SH-SY5Y (cell line): ENCODE measurements around the gene IL21.

Experiments
- GATA2 ChIP-seq: IDR thresholded peaks from 2 replicates; pipeline ENCODE4 v1.6.1; 2011; ENCODE audit warnings: mild to moderate bottlenecking, low read depth, low read length
- GATA3 ChIP-seq: IDR thresholded peaks from 2 replicates; pipeline ENCODE4 v1.6.1; 2011; ENCODE audit warnings: low read depth, mild to moderate bottlenecking, low read length, moderate library complexity

IL21 gene

DNA sequence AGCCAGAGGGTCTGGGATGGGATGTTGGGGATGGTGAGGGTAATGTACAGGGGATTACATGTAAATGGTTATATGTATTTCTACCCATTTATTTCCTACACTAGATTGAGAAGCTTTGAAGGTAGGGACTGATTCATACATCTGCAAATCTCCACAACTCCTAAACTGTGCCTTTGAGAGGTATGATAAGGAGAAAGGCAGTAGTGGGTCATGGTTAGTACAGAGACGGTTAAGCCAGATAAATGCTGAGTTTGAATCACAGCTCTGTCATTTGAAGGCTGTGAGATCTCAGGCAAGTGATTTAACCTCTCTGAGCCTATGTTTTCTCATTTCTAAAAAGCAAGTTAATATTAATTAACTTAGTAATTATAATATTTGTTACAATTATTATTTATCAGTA, 29.3 kb upstream of the IL21 start:
- TF ChIP-seq GATA2 (no peak), GATA3 (no peak)

DNA sequence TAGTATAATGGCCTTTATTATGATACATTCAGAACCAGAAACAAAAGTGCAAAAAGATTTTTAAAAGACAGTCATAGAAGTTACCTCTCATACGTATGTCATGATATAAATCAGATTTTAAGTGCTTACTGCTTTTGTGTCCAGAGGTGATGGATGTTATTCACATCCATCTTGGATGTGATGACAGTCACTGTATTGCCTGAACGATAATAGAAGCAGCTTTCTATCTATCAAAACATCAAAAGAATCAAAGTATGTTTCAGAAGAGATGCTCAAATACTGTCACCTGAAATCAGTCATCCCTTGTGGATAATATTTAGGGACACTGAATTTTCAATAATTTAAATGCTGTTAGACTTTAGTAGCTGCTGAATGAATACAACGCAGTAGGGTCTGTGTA, 26.8 kb upstream of the IL21 start:
- TF ChIP-seq GATA2 (no peak), GATA3 (no peak)

DNA sequence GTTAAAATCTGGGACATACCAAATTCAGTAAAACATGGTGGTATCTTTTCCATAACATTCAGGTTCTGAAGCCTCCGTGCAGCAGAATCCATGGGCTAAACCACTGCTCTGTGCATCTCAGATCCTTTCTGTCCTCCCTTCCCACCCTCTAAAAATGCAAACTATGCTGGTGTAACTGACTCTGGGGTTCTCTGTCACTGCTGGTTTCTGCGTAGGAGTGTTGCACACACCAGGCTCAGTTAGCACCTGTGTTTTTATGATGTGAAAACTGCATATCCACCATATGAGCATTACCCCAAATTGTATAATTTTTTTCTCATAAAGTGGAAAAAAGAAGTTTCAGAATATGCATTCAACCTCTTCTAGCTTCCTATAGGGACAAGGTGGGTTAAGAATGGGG, 22.4 kb upstream of the IL21 start:
- no peak for TF ChIP-seq GATA3
- no peak for TF ChIP-seq GATA2

DNA sequence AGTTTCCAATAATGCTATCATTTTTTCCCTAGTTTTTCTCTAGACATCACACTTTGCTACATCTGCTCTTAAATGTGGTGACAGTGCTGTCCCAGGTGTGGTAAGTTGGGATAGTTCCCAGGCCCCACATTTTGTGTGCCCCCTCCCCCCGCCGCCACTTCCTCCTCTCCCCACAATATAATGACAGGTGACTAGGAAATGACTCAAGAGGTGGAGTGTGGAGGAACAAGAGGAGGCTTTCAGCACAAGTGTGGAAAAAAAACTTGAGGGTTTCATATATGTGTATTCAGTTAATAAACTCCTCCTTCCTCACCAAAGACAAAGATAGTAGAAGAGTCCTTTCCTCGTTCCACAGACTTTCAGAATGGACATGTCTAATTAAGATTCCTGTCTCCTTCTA, 18.3 kb upstream of the IL21 start:
- TF ChIP-seq GATA3: no peak

DNA sequence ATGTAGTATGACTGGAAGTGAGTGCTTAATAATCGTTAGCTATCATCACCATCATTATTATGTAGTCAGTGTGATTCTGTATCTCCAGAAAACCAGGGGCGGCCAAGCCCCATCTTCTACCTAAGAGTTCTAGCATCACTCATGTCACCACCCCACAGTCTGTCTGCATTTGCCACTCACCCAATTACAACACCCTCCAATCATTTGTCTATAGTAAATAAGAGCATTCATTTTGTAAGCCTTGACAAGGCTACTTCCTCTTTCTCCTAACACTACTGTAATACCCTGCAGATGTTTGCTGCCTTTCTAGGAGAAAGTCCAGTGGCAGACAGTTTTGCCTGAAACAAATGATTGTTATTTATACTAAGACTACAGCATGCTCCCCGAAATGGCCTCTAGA, 15.8 kb upstream of the IL21 start:
- TF ChIP-seq GATA2: no peak
- no peak for TF ChIP-seq GATA3

DNA sequence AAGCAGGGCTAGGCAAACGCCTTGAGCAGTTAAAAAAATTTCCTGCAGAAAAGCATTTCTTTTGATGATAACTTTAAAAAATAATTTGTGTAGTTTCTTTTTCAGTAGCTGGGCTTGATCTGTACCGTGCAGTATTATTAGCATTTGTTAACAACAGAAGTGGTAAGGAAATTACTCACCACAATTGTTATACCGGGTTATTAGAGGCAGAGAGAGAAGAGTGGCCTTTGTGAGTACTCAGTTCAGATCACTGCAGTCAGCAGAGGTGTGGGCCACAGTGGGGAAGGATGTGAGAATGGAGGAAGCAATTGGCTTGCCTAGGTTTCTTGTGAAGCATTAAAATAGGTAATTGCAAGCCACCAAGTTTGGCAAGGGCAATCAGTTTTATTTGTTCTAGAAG, 14.3 kb upstream of the IL21 start:
- TF ChIP-seq GATA2 (no peak), GATA3 (no peak)

DNA sequence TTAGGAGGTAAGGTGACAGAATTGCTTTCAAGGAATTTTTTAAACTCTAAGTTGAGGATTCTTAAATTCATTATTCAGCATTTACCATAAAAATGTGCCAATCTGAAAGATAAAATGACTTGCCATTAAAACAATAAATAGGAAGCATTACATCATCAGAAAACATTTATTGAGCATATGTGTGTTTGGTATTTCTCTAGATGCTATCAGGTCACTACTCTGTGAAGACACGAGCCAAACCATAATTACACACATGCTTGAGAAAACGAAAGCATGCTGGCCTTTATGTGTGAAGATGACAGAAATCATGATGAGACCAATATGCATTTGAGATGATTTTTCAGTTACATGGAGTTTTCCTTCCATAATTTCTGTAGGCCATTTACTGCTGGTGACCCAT, 12.3 kb upstream of the IL21 start:
- TF ChIP-seq GATA2 (no peak), GATA3 (no peak)

DNA sequence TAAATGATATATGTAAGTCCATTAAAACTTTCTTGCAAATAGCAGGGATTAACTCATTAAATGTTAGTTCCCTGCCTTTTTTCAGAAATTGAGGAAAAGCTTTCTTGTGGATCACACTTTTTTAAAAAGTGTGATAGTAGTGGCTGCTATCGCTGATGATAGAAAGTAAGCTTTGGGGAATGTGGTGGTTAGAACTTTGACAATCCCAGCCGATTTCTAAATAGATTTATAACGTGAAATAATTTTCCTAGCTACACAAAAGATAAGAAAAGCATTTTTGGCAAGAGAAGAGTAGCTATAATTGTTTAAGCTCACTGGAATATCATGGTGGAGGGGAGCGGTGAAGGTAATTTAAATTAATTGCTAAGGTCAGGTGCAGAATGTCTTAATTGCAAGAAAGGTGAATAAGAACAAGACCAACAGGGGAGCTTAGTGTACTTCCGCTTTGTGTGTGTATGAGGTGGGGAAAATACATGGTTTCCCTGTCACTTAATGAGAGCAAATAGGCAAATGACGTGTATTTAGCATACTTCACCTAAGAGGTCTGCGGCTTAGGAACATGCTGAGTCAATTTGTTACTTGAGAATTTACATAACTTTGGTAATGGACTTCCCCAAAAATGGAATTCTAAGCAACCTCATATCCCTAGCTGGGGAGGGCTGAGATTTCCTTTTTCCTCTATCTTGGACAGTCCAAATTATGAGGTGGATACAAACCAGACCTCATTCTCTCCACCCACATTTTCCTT, 11.7 kb upstream of the IL21 start:
- no peak for TF ChIP-seq GATA2

DNA sequence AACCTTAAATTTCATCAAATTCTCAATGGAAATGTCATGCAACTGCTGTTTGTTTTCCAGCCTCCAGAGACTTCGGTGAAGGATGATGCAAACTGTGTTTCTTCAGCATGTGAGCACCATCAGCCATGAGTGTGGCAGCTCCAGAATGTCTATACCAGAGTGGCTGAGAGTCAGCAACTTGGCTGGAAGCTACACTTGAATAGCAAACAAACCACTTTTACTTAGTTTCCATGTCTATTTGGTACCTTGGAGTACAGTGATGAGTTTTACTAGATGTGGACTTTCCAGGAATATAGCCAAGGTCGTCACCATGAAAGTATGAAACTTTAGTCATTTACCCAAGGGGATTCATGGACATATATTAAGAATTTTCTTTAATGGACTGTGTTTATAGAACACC, 4.3 kb upstream of the IL21 start:
- TF ChIP-seq GATA3 (no peak), GATA2 (no peak)

DNA sequence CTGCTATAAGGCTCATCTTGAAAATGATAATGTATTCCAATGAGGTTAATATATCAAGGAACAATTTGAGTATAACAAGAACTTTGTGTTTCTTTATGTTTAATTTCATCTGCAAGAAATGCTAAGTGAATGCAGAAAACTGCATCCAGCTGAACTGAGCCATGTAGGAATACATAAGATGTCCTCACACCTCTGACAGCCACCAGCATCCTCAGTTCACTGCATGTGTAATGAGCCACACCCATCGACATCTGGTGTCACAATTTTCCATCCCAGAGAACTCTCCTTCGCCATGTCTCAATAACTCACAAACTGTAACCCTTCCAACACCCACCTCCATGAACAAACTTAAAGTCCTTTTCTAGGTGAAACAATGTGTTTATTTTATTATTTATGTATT, 3.3 kb upstream of the IL21 start:
- TF ChIP-seq GATA2 (no peak), GATA3 (no peak)

DNA sequence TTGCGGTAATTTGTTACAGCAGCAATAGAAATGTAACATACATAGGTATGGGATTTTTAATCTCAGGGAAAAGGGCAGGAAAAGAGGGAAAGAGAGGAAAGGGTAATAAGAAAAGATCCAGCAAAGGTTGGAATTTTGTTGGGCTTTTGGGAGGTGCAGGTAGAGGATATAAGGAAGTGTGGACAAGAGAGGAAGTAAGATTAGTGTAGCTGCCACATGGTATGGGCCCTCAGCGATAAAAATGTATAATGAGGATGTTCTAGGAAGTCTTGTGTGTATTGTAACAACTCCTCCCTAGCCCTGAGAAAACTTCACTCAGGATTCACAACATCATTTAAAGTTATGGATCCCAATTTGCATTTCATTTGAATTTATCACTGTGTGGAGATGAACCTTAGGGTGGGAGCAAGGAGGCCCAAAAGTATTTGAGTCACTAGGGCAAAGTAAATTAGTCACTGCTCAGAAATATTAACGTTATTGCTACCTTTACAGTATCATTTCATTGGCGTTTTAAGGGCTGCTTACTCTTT, 2.8 kb upstream of the IL21 start:
- no peak for TF ChIP-seq GATA2
- no peak for TF ChIP-seq GATA3

DNA sequence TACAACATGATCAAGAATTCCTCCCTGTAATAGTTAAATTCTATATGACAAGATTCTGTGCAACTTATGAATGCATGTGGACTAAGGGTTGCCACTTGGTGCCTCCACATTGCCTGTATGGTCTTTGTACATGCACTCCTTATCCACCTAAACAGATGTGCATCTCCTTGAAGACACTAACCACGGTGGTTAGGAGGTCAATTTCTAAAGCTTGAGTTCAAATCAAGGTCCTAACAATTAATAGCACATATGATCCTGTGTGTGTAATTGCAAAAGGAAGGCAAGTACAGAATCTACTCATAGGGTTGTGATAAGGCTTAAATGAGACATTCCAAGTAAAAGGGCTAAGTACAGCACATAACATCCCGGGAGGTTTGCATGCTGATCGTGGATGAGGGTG, 1.5 kb upstream of the IL21 start:
- TF ChIP-seq GATA3: no peak
- TF ChIP-seq GATA2: no peak

DNA sequence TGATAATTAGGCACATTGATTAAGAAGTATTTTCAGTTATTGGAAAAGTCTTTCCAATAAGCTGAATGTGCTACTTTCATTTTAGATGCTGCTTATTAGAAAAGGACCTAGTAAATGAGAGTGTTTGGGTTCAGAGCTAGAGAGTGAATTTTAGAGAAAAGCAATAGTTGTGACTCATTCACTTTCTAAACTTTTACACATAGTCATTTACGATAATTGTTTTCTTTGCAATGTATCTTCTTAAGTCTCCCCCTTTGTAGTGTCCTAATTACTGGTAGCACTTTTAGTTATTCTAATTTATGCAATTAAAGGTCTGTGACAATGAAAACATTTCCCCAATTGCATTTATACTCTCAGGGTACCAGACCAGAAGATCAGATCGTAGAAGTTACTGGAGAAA, 1.3 kb downstream of the IL21 start:
- TF ChIP-seq GATA3 (no peak), GATA2 (no peak)

DNA sequence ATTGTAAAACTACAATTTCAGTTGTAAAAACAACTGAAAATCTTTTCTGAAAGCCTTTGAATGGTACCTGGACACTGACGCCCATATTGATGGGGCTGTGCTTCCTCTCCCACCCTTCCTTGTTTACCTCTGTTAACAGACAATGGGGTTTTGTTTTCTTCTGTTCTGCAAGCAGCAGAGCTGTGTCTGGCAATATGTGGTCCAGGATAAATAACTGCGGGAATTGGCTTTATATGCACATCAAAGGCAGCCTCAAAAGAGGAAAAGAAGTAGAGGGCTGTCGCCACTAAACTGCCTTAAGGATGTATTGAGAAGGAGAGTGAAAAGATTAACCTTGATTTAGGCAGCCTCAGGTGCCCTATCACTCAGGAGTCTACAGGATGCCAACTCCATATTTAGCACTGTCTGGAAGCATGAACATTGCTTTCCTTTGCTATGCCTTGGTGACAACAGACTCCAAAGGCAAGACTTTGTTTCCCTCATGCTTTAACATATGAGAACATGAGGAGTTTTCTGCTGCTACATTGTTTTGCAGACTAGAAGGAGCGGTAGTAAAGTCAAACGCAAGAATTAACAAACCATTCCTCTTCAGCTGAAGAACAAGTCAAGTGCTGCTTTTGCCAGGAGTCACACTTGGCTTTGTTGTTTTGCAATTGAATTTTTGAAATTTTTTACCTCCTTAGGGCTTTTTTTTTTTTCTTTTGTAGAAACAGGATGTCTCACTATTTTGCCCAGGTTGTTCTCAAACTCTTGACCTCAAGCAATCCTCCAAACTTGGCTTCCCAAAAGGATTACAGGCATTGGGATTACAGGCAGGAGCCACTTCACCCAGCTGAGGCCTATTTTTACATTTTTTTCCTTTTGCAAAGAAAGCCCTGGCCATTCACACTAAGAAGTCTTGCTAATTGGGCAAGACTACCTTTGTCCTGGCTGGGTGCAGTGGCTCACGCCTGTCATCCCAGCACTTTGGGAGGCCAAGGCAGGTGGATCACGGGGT, 3.0 kb downstream of the IL21 start:
- TF ChIP-seq GATA3: no peak
- TF ChIP-seq GATA2: no peak
